Inferior parietal cortex (tissue), 1 donor: Measurements from ENCODE around the gene RAB40A.
"Not testable (repeated sequence)": the region's sequence is repeated elsewhere in the genome, so short reads cannot be mapped to it uniquely, and the experiment has no call there.

Source experiments
- DNase-seq: peaks from one replicate; pipeline ENCODE4 v3.0.0-alpha.2; 2016; ENCODE audit errors: extremely low spot score

The RAB40A gene

GRCh38 chrX:103464072-103464773, 55.1 kb downstream of the RAB40A start:
- DNase-seq = peak; percentile 12

GRCh38 chrX:103461156-103461555, 58.1 kb downstream of the RAB40A start:
- no peak for DNase-seq

- DNase-seq = not testable (repeated sequence)
Measured at GRCh38 chrX:103460001-103460755, 59.1 kb downstream of the RAB40A start.

GRCh38 chrX:103453655-103454054, 65.6 kb downstream of the RAB40A start:
- DNase-seq = no peak
